ENCODE measurements around the gene MIA. TPM values are rescaled to one million over a fixed set of nuclear protein-coding genes. Genes with fewer than 3 reads are reported as not detected.
A peak's percentile ranks its signal among the peaks of the same experiment; 100 is the strongest.

The MIA gene
- total and polyA plus RNA-seq, 8 donors = 0.89 to 6.7 (median 3.6) TPM; not detected in 1

- Histone ChIP-seq H3K27me3 (no peaks in the 10 kb centered on the region), H3K4me3 (peak within 1 kb of the TSS; percentile 58 to 96), H3K36me3 (peaks cover 0 to 36% of the 10 kb centered on the region in 2 donors), H3K27ac (peak within 1 kb of the TSS; percentile 91 to 93), H3K4me1 (peaks cover 36 to 50% of the 10 kb centered on the region in 2 donors), H3K9me3 (no peaks in the 10 kb centered on the region)
- intact Hi-C loops (cut with DNase I) = no loop called here
- peak; percentile 99 to 100 (median 100) for DNase-seq
- TF ChIP-seq, protein P1, sequence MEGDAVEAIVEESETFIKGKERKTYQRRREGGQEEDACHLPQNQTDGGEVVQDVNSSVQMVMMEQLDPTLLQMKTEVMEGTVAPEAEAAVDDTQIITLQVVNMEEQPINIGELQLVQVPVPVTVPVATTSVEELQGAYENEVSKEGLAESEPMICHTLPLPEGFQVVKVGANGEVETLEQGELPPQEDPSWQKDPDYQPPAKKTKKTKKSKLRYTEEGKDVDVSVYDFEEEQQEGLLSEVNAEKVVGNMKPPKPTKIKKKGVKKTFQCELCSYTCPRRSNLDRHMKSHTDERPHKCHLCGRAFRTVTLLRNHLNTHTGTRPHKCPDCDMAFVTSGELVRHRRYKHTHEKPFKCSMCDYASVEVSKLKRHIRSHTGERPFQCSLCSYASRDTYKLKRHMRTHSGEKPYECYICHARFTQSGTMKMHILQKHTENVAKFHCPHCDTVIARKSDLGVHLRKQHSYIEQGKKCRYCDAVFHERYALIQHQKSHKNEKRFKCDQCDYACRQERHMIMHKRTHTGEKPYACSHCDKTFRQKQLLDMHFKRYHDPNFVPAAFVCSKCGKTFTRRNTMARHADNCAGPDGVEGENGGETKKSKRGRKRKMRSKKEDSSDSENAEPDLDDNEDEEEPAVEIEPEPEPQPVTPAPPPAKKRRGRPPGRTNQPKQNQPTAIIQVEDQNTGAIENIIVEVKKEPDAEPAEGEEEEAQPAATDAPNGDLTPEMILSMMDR (IDR thresholded peaks at IDR 0.05) = peak in 1 of 2 donors; percentile 4
- ATAC-seq = peak; percentile 83
These were observed 23.6 kb downstream of the MIA start, which contains the start of gene EGLN2 for GRCh38 chr19:40798683-40799557. Gene EGLN2, plus strand, starts transcription at chr19:40799191. Its CDS starts 1,382 bp downstream, at chr19:40800573.

DNA sequence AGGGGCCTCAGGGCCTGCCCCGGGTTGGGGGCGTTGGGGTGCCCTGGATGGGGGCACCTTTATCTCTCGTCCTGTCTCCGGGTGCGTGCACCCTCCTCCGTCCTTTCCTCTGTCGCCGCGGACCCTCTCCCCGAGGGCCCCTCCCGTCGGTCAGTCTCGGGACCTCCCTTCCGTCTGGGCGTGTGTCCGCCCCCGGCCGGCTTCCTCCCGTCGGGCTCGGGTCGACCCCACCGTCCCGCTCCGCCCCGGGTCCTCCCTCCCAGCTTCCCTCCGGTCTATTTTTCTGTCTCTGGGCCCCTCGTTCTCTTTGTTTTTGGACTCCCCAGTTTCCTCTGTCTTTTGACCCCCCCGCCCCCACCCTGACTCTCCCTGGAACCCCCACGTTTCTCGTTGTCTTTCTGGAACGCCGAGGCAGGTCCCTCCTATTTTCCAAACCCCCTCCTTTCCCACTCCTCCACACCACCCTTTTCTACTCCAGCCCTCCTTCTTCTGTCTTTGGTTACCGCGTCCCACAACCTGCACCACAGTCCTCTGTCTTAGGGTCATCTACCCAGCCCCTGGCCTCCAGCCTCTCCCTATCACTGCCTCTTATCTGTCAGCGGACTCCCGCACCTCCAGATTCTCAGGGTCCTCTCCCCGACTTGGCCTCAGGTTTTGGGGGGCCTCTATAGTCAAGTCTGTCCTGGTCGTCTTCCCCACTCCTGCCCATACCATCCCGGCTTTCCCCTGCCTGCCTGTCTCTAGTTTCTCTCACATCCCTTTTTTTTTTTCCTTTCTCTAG is 24.4 kb downstream of the MIA start:
- no peak for ATAC-seq
- intact Hi-C loops (cut with DNase I) = no loop called here
- peaks cover 45 to 58% of the 10 kb centered on the region in 2 donors for H3K4me1 ChIP-seq

DNA sequence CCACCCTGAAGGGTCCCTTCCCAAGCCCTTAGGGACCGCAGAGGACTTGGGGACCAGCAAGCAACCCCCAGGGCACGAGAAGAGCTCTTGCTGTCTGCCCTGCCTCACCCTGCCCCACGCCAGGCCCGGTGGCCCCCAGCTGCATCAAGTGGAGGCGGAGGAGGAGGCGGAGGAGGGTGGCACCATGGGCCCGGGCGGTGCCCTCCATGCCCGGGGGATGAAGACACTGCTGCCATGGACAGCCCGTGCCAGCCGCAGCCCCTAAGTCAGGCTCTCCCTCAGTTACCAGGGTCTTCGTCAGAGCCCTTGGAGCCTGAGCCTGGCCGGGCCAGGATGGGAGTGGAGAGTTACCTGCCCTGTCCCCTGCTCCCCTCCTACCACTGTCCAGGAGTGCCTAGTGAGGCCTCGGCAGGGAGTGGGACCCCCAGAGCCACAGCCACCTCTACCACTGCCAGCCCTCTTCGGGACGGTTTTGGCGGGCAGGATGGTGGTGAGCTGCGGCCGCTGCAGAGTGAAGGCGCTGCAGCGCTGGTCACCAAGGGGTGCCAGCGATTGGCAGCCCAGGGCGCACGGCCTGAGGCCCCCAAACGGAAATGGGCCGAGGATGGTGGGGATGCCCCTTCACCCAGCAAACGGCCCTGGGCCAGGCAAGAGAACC is 25.1 kb downstream of the MIA start:
- ATAC-seq = no peak
- Histone ChIP-seq H3K27me3 (no peaks in the 10 kb centered on the region), H3K4me1 (peaks cover 52 to 65% of the 10 kb centered on the region in 2 donors), H3K4me3 (peak overlapping the region; percentile 58 to 96), H3K27ac (peak overlapping the region; percentile 91 to 93), H3K36me3 (peaks cover 0 to 52% of the 10 kb centered on the region in 2 donors), H3K9me3 (no peaks in the 10 kb centered on the region)
- intact Hi-C loops (cut with DNase I) = no loop called here
- DNase-seq = no peak
- TF ChIP-seq, protein P1 (IDR thresholded peaks at IDR 0.05) = no peak

More for the DNA sequence above, 24.4 kb downstream of the MIA start:
- peak in 3 of 4 donors; percentile 50 to 90 (median 68) for DNase-seq
- peak overlapping the region; percentile 58 to 96 for H3K4me3 ChIP-seq
- peak overlapping the region; percentile 91 to 93 for H3K27ac ChIP-seq
- H3K9me3 ChIP-seq = no peaks in the 10 kb centered on the region
- H3K27me3 ChIP-seq = no peaks in the 10 kb centered on the region
- TF ChIP-seq, protein P1 (IDR thresholded peaks at IDR 0.05) = no peak
- peaks cover 0 to 44% of the 10 kb centered on the region in 2 donors for H3K36me3 ChIP-seq

DNA sequence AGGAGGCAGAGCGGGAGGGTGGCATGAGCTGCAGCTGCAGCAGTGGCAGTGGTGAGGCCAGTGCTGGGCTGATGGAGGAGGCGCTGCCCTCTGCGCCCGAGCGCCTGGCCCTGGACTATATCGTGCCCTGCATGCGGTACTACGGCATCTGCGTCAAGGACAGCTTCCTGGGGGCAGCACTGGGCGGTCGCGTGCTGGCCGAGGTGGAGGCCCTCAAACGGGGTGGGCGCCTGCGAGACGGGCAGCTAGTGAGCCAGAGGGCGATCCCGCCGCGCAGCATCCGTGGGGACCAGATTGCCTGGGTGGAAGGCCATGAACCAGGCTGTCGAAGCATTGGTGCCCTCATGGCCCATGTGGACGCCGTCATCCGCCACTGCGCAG is 25.7 kb downstream of the MIA start:
- Histone ChIP-seq H3K4me3 (peak overlapping the region; percentile 58 to 96), H3K27ac (peak overlapping the region; percentile 69 to 91), H3K9me3 (no peaks in the 10 kb centered on the region), H3K4me1 (peaks cover 57 to 71% of the 10 kb centered on the region in 2 donors), H3K27me3 (no peaks in the 10 kb centered on the region), H3K36me3 (peaks cover 0 to 52% of the 10 kb centered on the region in 2 donors)
- no peak for ATAC-seq
- intact Hi-C loops (cut with DNase I) = no loop called here
- peak in 1 of 4 donors; percentile 80 for DNase-seq
- TF ChIP-seq, protein P1 (IDR thresholded peaks at IDR 0.05) = no peak
